AG09309 (cell line): ENCODE results near the gene VPS13D.

Source experiments
- DNase-seq: peaks from one replicate; pipeline ENCODE4 v3.0.0-alpha.2; 2010; ENCODE audit warnings: low read depth
- H3K4me3 ChIP-seq: 2 replicates; pipeline ENCODE4 v1.5.1; 2011; ENCODE audit warnings: mild to moderate bottlenecking, low read depth, low read length, moderate library complexity; ENCODE audit not compliant: control insufficient read depth
- CTCF ChIP-seq: IDR thresholded peaks from 2 replicates; pipeline ENCODE4 v1.5.1; 2011; ENCODE audit warnings: mild to moderate bottlenecking, low read depth, low read length, inconsistent platforms; ENCODE audit not compliant: insufficient read depth, control insufficient read depth; ENCODE audit errors: missing control alignments

The VPS13D gene

DNA sequence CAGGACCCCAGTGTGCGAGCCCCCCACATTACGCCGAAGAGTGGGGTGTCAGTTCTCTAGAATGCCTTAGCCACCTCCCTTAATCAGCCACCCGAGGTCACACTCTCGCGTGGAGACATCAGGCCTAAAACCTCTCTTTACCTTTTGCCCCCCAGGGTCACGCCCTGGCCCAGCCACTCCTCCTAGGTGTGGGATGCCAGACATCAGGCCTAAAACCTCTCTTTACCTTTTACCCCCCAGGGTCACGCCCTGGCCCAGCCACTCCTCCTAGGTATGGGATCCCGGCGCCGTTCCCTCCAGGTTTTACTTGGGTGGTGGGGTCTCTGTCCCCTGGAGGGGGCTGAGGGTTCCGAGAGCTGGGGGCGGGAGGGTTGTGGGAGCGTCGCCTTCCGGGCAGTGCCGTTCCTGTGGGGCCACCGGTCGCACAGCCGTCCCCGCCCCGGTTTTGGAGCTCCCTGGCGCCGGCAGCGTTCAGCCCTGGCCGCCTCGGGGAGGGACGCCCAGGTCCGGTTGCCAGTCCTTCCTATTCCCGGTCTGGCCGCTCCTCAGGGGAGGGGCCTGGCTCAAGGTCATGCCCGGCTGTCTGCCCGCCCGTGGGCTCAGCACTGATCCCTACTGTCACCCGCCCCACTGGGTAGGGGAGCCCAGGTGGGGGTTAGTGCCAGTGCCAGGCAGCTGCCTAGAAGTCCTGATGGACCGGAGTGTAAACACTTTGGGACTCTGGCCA, 882 bp downstream of the VPS13D start:
- DNase-seq = no peak
- peak overlapping the region; percentile 88 for H3K4me3 ChIP-seq

GRCh38 chr1:12231276-12231595, 1.4 kb downstream of the VPS13D start:
- no peak for DNase-seq
- TF ChIP-seq CTCF = no peak
- H3K4me3 ChIP-seq = peak overlapping the region; percentile 88

More for the DNA sequence above, 882 bp downstream of the VPS13D start:
- no peak for TF ChIP-seq CTCF

- no peak for TF ChIP-seq CTCF
- no peak for DNase-seq
- H3K4me3 ChIP-seq = no peak overlapping the region
Measured at GRCh38 chr1:12232221-12232620, 2.4 kb downstream of the VPS13D start.

- H3K4me3 ChIP-seq = no peak overlapping the region
- peak; percentile 38 for TF ChIP-seq CTCF
- DNase-seq = no peak
Measured at GRCh38 chr1:12244078-12244477, 14.2 kb downstream of the VPS13D start.

- no peak for TF ChIP-seq CTCF
- H3K4me3 ChIP-seq = no peak overlapping the region
- no peak for DNase-seq
Measured at GRCh38 chr1:12244585-12244984, 14.8 kb downstream of the VPS13D start.

DNA sequence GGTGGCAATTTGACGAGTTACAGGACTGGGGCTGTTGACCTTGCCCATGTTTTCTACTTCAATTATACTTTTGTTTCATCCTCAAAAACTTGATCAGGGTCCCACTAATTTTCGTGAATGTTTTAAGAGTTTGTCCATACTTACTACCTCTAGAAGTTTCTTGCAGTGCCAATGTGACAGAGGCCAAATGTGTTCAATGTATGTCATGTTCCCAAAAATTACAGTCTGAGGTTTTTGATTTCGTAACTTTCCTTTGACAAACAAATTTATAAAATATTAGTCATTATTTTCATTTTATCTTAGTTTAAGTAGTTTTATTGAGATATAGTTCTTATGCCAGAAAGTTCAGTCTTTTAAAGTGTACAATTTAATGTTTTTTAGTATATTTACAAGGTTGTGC, 15.3 kb downstream of the VPS13D start:
- no peak for TF ChIP-seq CTCF
- DNase-seq = no peak
- H3K4me3 ChIP-seq = no peak overlapping the region
